ELR (cell line): Measurements from ENCODE around the gene TBC1D22B.
"Not testable (repeated sequence)": the region's sequence is repeated elsewhere in the genome, so short reads cannot be mapped to it uniquely, and the experiment has no call there.

Experiments used
- DNase-seq: peaks from one replicate; pipeline ENCODE4 v3.0.0-alpha.2; 2015; ENCODE audit warnings: low read depth

TBC1D22B gene

GRCh38 chr6:37321516-37322415, 64.2 kb downstream of the TBC1D22B start:
- DNase-seq = no peak

- peak; percentile 23 for DNase-seq
These were observed 66.0 kb downstream of the TBC1D22B start for GRCh38 chr6:37323580-37323979.

- peak; percentile 91 for DNase-seq
These were observed 66.8 kb downstream of the TBC1D22B start for GRCh38 chr6:37324131-37325033.

GRCh38 chr6:37330345-37330744, 72.8 kb downstream of the TBC1D22B start:
- not testable (repeated sequence) for DNase-seq

GRCh38 chr6:37331047-37331446, 73.5 kb downstream of the TBC1D22B start:
- DNase-seq = no peak

- DNase-seq = no peak
These were observed 75.3 kb downstream of the TBC1D22B start for GRCh38 chr6:37332894-37333293.

GRCh38 chr6:37334047-37334446, 76.5 kb downstream of the TBC1D22B start:
- DNase-seq = no peak

- not testable (repeated sequence) for DNase-seq
These were observed 80.7 kb downstream of the TBC1D22B start for GRCh38 chr6:37338317-37338716.

GRCh38 chr6:37338745-37339255, 81.2 kb downstream of the TBC1D22B start:
- DNase-seq = no peak

GRCh38 chr6:37339741-37340638, 82.4 kb downstream of the TBC1D22B start:
- no peak for DNase-seq

GRCh38 chr6:37340639-37340943, 83.0 kb downstream of the TBC1D22B start:
- peak; percentile 38 for DNase-seq

GRCh38 chr6:37343248-37343647, 85.7 kb downstream of the TBC1D22B start:
- no peak for DNase-seq

- DNase-seq = no peak
These were observed 86.7 kb downstream of the TBC1D22B start for GRCh38 chr6:37344308-37344707.

GRCh38 chr6:37345804-37346203, 88.2 kb downstream of the TBC1D22B start:
- DNase-seq = not testable (repeated sequence)

GRCh38 chr6:37347177-37347576, 89.6 kb downstream of the TBC1D22B start:
- no peak for DNase-seq

GRCh38 chr6:37347670-37348111, 90.1 kb downstream of the TBC1D22B start:
- DNase-seq = no peak

- no peak for DNase-seq
These were observed 93.5 kb downstream of the TBC1D22B start for GRCh38 chr6:37351027-37351426.

GRCh38 chr6:37352384-37352783, 94.8 kb downstream of the TBC1D22B start:
- DNase-seq = no peak

GRCh38 chr6:37353761-37354525, 96.4 kb downstream of the TBC1D22B start, which contains the start of gene RNF8:
RNF8 (plus strand) TSS chr6:37353983; CDS start chr6:37354165, 182 bp downstream.
- peak; percentile 86 for DNase-seq

- peak; percentile 63 for DNase-seq
These were observed 97.2 kb downstream of the TBC1D22B start for GRCh38 chr6:37354526-37355384.
